Measurements from ENCODE around the gene RASGEF1B. TPM values are rescaled to one million over a fixed set of nuclear protein-coding genes. Genes with fewer than 3 reads are reported as not detected.
"Not testable (repeated sequence)": the region's sequence is repeated elsewhere in the genome, so short reads cannot be mapped to it uniquely, and the experiment has no call there.

RASGEF1B gene
- total RNA-seq, 1 donor from 2014 or later: 2.4 TPM

GRCh38 chr4:81409836-81410235 lies 61.9 kb downstream of the RASGEF1B start:
- intact Hi-C loops (cut with DNase I): loop anchor here (5.0 kb wide), 2 partner anchors 792 to 857 kb away; no protein-coding TSS in a partner anchor
- no peak for DNase-seq (ENCODE audit: low spot score)

GRCh38 chr4:81408341-81408740 lies 63.4 kb downstream of the RASGEF1B start:
- no peak for DNase-seq (ENCODE audit: low spot score)
- intact Hi-C loops (cut with DNase I): loop anchor here (5.0 kb wide), 2 partner anchors 794 to 859 kb away; no protein-coding TSS in a partner anchor

GRCh38 chr4:81407726-81408125 lies 64.0 kb downstream of the RASGEF1B start:
- no peak for DNase-seq (ENCODE audit: low spot score)

DNA sequence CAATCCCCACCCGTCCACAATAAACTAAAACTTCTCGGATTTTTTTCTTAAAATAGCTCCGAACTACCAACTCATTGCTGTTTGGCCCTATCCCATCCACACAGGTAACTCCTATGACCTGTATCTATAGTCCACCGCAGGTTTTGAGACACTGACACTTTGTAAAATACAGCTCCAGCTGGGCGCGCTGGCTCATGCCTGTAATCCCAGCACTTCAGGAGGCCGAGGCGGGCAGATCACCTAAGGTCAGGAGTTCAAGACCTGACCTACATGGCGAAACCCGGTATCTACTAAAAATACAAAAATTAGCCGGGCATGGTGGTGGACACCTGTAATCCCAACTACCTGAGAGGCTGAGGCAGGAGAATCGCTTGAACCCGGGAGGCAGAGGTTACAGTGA lies 65.2 kb downstream of the RASGEF1B start:
- intact Hi-C loops (cut with DNase I): loop anchor here (5.0 kb wide), 2 partner anchors 796 to 861 kb away; no protein-coding TSS in a partner anchor
- DNase-seq (ENCODE audit: low spot score): not testable (repeated sequence)

More at GRCh38 chr4:81407726-81408125, 64.0 kb downstream of the RASGEF1B start:
- intact Hi-C loops (cut with DNase I): loop anchor here (5.0 kb wide), 2 partner anchors 795 to 860 kb away; no protein-coding TSS in a partner anchor

- intact Hi-C loops (cut with DNase I): loop anchor here (2.0 to 5.0 kb wide), 3 partner anchors 439 to 861 kb away; no protein-coding TSS in a partner anchor
- no peak for DNase-seq (ENCODE audit: low spot score)
Measured at GRCh38 chr4:81405900-81406401, 65.8 kb downstream of the RASGEF1B start.

DNA sequence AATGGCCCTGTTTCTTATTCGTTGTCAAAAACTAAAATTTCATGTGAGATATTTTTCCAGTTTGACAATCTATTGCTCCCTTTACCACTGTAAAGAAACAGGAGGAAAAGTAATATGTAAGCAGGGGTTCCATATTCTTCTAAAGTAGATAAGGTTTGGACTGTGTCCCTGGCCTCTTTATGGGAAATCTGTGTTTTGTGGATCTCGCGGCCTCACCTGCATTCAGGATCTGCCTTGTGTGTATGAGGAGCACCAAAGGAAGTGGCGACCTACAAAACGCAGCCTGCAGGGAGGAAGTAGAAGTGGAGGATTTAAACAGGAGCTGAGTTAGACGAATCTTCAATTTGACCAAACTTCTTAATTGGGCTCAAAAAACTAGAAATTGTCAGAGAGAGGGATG lies 67.0 kb downstream of the RASGEF1B start:
- intact Hi-C loops (cut with DNase I): loop anchor here (2.0 to 5.0 kb wide), 3 partner anchors 440 to 863 kb away; no protein-coding TSS in a partner anchor
- no peak for DNase-seq (ENCODE audit: low spot score)

- intact Hi-C loops (cut with DNase I): loop anchor here (2.0 kb wide), 1 partner anchor 441 kb away; no protein-coding TSS in a partner anchor
- no peak for DNase-seq (ENCODE audit: low spot score)
Measured at GRCh38 chr4:81404294-81404693, 67.4 kb downstream of the RASGEF1B start.

DNA sequence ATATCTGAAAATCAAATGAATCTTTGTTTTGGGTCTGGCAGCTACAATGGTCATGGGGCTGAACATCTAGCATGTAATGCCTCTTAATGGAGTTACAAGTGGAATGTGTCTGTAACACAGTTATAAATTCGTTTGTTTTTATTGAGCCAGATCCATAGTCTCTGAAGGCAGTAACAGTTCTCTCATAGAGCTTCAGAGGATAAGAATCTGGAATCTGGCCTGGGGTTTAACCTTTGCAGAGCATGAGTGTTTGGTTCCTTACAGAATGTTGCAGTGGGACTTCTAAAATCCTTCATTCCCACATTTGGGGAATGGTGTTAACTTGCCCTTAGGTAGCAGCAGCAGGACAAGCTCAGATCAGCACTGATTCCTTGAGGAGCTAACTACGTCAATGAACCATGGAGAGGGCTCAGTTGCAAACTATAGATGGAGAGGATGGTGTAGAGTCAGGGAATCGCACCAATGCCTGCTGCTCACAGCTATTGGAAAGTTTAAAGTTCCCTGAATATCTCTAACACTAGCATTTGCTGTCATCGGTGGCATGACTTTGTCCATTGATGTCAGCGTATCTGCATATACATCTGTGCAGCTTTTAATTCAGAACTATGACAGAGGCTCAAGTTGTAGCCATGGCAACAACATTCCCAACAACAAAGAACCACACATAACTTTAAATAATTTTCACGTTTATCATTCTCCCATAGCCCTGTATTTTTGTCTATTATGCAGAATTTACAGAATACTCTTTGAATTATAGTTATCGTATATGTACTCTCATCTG lies 72.2 kb downstream of the RASGEF1B start:
- no peak for DNase-seq (ENCODE audit: low spot score)

DNA sequence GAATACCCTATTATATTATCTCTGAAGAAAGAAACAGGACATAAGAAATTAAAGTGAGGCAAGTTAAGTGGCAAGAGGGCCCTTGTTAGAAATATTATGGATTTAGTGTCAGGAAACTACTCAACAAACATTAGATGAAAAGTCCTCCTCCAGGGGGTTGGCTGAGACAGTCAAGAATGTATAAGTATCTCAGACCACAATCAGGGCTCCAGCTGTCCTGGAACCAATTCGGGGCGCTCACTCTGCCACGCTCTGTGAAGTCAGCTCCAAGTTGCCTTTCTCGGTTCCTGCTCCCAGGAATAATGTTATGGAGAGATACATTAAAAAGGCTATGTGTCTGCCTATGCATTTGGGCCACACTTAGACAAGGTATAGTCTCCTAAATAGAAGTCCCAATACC lies 73.3 kb downstream of the RASGEF1B start:
- intact Hi-C loops (cut with DNase I): no loop called here
- no peak for DNase-seq (ENCODE audit: low spot score)

More for the DNA sequence above, 72.2 kb downstream of the RASGEF1B start:
- intact Hi-C loops (cut with DNase I): no loop called here

DNA sequence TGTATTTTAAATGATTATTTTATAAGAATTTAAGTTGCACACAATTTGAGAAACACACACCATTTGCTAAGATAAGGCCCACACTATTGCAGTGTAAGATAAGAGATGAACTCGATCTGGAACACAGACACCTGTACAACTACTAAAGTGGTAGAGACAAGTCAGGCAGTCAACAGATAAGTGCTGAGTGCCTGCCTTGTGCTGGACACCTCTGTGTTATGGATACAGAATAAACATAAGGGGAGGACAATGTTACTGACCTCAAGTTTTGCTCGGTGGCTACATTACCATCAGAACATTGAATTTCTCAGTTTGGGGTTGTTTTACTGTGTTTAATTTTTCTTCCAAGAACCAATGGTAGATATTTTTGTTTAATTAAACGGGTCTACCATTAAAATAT lies 74.1 kb downstream of the RASGEF1B start:
- no peak for DNase-seq (ENCODE audit: low spot score)
- intact Hi-C loops (cut with DNase I): no loop called here

GRCh38 chr4:81395239-81395638 lies 76.5 kb downstream of the RASGEF1B start:
- intact Hi-C loops (cut with DNase I): no loop called here

DNA sequence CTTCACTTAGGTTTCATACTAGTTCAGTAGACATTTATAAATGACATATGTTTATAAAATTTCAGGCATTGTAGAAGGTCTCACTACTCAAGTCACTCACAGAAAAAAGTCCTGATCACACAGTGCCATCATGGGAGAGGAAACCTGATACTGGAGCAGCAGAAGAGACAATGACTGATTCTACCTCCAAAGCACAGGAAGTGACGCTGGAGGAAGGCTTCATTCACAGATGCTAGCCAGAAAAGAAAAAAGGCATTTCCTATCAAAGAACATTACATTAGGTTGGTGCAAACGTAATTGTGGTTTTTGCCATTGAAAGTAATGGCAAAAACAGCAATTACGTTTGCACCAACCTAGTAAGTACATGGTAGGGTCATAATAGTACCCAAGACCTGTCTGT lies 79.5 kb downstream of the RASGEF1B start:
- intact Hi-C loops (cut with DNase I): no loop called here
- DNase-seq (ENCODE audit: low spot score): no peak

More at GRCh38 chr4:81395239-81395638, 76.5 kb downstream of the RASGEF1B start:
- no peak for DNase-seq (ENCODE audit: low spot score)

- intact Hi-C loops (cut with DNase I): no loop called here
- no peak for DNase-seq (ENCODE audit: low spot score)
Measured at GRCh38 chr4:81389720-81390119, 82.0 kb downstream of the RASGEF1B start.

DNA sequence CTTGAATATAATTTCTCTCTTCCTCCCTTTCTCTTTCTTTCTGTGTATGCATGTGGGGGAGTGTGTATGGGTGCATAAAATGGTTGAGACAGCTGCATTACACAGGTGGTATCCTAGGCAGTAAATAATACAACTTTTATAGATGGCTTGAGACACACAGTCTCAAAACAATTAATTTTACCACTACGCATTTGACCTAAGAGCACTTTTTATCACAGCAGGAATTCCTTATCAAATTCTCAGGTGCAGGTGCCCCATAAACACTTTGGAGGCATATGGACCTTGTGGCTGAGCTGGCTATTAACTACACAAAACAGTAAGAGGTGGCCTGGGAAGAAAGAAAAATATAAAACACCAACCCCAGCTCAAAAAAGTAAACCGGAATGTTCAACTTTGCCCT lies 91.3 kb downstream of the RASGEF1B start:
- intact Hi-C loops (cut with DNase I): no loop called here
- DNase-seq (ENCODE audit: low spot score): no peak

GRCh38 chr4:81378386-81378785 lies 93.3 kb downstream of the RASGEF1B start:
- no peak for DNase-seq (ENCODE audit: low spot score)
- intact Hi-C loops (cut with DNase I): no loop called here

GRCh38 chr4:81377191-81377590 lies 94.5 kb downstream of the RASGEF1B start:
- DNase-seq (ENCODE audit: low spot score): no peak
- intact Hi-C loops (cut with DNase I): no loop called here

DNA sequence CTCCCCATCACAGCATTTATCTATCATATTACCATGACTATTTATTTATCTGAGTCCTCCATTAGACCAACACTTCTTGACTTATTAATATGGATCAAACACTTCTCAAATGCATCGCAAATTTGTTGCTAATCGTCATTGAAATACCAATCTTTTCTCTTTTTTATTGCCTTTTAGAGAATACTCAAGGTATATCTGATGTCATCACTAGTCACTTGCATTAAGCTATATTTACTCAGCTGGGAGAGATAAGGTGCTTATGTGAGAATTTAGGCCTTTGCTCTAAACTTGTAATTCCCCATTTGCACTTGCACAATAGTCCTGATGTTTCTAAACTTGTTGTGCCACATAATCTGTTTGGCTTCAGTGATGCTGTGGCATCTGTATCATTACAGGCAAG lies 95.0 kb downstream of the RASGEF1B start:
- DNase-seq (ENCODE audit: low spot score): no peak
- intact Hi-C loops (cut with DNase I): no loop called here

Measured in cardiac septum (tissue), 1 donor.